Measurements from ENCODE around the gene SLC39A11.

DNA sequence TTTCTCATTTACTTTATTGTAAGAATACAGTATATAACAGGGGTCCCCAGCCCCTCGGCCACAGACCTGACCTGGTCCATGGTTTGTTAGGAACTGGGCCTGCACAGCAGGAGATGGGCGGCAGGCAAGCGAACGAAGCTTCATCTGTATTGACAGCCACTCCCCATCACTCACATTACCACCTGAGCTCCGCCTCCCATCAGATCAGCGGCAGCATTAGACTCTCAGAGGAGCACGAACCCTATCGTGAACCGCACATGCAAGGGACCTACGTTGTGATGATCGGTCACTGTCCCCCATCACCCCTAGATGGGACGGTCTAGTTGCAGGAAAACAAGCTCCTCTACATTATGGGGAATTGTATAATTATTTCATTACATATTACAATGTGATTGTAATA, 410.6 kb downstream of the SLC39A11 start:
- TF ChIP-seq CTCF (IDR thresholded peaks at IDR 0.05) (no peak), POLR2A (IDR thresholded peaks at IDR 0.05) (no peak), EP300 (IDR thresholded peaks at IDR 0.05) (no peak), POLR2AphosphoS5 (IDR thresholded peaks at IDR 0.05) (no peak)
